ENCODE measurements around the gene CDK3.

CDK3 gene

DNA sequence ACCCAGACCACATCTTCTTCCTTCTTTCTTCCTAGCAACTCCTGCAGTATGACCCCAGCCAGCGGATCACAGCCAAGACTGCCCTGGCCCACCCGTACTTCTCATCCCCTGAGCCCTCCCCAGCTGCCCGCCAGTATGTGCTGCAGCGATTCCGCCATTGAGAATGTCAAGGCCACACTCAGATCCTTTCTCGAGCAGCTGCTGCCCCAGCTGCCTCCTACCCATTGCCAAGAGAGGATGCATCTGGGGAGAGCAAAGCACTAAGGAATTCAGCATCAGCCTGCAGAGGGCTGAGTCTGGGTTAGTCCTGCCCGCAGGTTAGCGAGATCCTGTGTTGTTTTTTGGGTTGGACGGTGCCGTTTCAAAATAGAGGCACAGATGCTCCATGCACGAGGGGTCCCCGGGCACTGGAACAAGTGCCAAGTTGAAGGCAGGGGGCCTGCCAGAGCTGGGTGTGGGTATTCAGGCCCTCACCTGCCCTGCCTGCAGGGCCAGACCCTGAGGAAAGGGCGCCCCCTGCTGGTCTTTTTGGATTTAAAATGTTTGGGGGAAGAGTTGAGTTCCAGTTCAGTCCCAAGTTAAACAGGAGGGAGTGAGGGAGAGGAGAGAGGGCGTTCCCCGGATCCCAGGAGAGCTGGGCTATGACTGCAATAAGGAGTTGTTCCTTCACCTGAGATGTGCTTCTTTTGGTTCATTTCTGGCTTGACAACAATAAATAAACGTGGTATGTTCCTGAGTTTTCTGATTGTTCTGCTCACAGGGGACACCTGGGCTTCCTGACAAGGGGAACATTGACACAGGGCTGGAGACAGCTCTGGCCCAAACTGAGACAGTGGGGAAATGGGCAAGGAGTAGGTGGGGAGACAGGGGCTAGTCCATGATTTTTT is 4.9 kb downstream of the CDK3 start:
- Histone ChIP-seq H3K9me3 (ENCODE audit: control insufficient read depth in 1 of 2, low read length in 2 of 2) (no peaks in the 10 kb centered on the region), H3K36me3 (ENCODE audit: control insufficient read depth in 1 of 2, insufficient read depth in 2 of 2, low read length in 2 of 2) (peaks cover 8 to 46% of the 10 kb centered on the region in 2 donors), H3K9ac (ENCODE audit: low read depth in 1 of 2, low read length in 2 of 2) (no peak overlapping the region), H3K27ac (ENCODE audit: low read depth, low read length) (no peak overlapping the region), H3K27me3 (ENCODE audit: control insufficient read depth in 1 of 2, insufficient read depth in 2 of 2, low read length in 2 of 2) (no peaks in the 10 kb centered on the region), H3K4me1 (ENCODE audit: control insufficient read depth in 1 of 2, insufficient read depth in 2 of 2, low read length in 2 of 2) (peaks cover 11 to 33% of the 10 kb centered on the region in 2 donors), H3K4me3 (ENCODE audit: low read depth in 1 of 2, low read length in 2 of 2) (no peak overlapping the region)

- no peaks in the 10 kb centered on the region for H3K9me3 ChIP-seq (ENCODE audit: control insufficient read depth in 1 of 2, low read length in 2 of 2)
- no peak overlapping the region for H3K9ac ChIP-seq (ENCODE audit: low read depth in 1 of 2, low read length in 2 of 2)
- H3K36me3 ChIP-seq (ENCODE audit: control insufficient read depth in 1 of 2, insufficient read depth in 2 of 2, low read length in 2 of 2): peaks cover under 1 to 50% of the 10 kb centered on the region in 2 donors
- H3K4me3 ChIP-seq (ENCODE audit: low read depth in 1 of 2, low read length in 2 of 2): no peak overlapping the region
- H3K27ac ChIP-seq (ENCODE audit: low read depth, low read length): no peak overlapping the region
- no peaks in the 10 kb centered on the region for H3K27me3 ChIP-seq (ENCODE audit: control insufficient read depth in 1 of 2, insufficient read depth in 2 of 2, low read length in 2 of 2)
- H3K4me1 ChIP-seq (ENCODE audit: control insufficient read depth in 1 of 2, insufficient read depth in 2 of 2, low read length in 2 of 2): peaks cover 7 to 17% of the 10 kb centered on the region in 2 donors
Observed at GRCh38 chr17:76007131-76007849, 6.6 kb downstream of the CDK3 start.

DNA sequence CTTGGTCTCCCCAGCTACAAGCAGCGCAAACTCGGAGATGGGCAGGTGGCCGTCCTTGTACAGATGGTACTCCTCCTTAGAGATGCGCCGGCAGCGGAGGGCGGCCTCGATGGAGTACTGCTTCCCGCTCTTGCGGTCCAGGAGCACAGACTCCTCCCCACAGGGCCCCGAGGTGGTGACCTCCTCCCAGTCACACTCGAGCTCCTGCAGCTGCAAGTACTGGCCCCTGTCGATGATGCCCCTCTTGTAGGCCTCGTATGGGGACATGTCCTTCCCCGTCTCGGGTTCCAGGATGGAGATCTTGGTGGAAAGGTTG is 7.2 kb downstream of the CDK3 start:
- Histone ChIP-seq H3K36me3 (ENCODE audit: control insufficient read depth in 1 of 2, insufficient read depth in 2 of 2, low read length in 2 of 2) (peaks cover 0 to 46% of the 10 kb centered on the region in 2 donors), H3K9ac (ENCODE audit: low read depth in 1 of 2, low read length in 2 of 2) (no peak overlapping the region), H3K27ac (ENCODE audit: low read depth, low read length) (no peak overlapping the region), H3K4me1 (ENCODE audit: control insufficient read depth in 1 of 2, insufficient read depth in 2 of 2, low read length in 2 of 2) (peaks cover 7 to 14% of the 10 kb centered on the region in 2 donors), H3K9me3 (ENCODE audit: control insufficient read depth in 1 of 2, low read length in 2 of 2) (no peaks in the 10 kb centered on the region), H3K27me3 (ENCODE audit: control insufficient read depth in 1 of 2, insufficient read depth in 2 of 2, low read length in 2 of 2) (no peaks in the 10 kb centered on the region), H3K4me3 (ENCODE audit: low read depth in 1 of 2, low read length in 2 of 2) (no peak overlapping the region)

- Histone ChIP-seq H3K4me3 (ENCODE audit: low read depth in 1 of 2, low read length in 2 of 2) (no peak overlapping the region), H3K9ac (ENCODE audit: low read depth in 1 of 2, low read length in 2 of 2) (no peak overlapping the region), H3K36me3 (ENCODE audit: control insufficient read depth in 1 of 2, insufficient read depth in 2 of 2, low read length in 2 of 2) (peaks cover 0 to 46% of the 10 kb centered on the region in 2 donors), H3K9me3 (ENCODE audit: control insufficient read depth in 1 of 2, low read length in 2 of 2) (no peaks in the 10 kb centered on the region), H3K27ac (ENCODE audit: low read depth, low read length) (no peak overlapping the region), H3K27me3 (ENCODE audit: control insufficient read depth in 1 of 2, insufficient read depth in 2 of 2, low read length in 2 of 2) (no peaks in the 10 kb centered on the region), H3K4me1 (ENCODE audit: control insufficient read depth in 1 of 2, insufficient read depth in 2 of 2, low read length in 2 of 2) (peaks cover 3 to 10% of the 10 kb centered on the region in 2 donors)
Observed at GRCh38 chr17:76008208-76008607, 7.6 kb downstream of the CDK3 start.

GRCh38 chr17:76008630-76009425 is 8.2 kb downstream of the CDK3 start:
- no peak overlapping the region for H3K27ac ChIP-seq (ENCODE audit: low read depth, low read length)
- peaks cover 0 to 7% of the 10 kb centered on the region in 2 donors for H3K4me1 ChIP-seq (ENCODE audit: control insufficient read depth in 1 of 2, insufficient read depth in 2 of 2, low read length in 2 of 2)
- H3K27me3 ChIP-seq (ENCODE audit: control insufficient read depth in 1 of 2, insufficient read depth in 2 of 2, low read length in 2 of 2): no peaks in the 10 kb centered on the region
- H3K9me3 ChIP-seq (ENCODE audit: control insufficient read depth in 1 of 2, low read length in 2 of 2): no peaks in the 10 kb centered on the region
- H3K9ac ChIP-seq (ENCODE audit: low read depth in 1 of 2, low read length in 2 of 2): no peak overlapping the region
- no peak overlapping the region for H3K4me3 ChIP-seq (ENCODE audit: low read depth in 1 of 2, low read length in 2 of 2)
- H3K36me3 ChIP-seq (ENCODE audit: control insufficient read depth in 1 of 2, insufficient read depth in 2 of 2, low read length in 2 of 2): peaks cover 0 to 50% of the 10 kb centered on the region in 2 donors

GRCh38 chr17:76009447-76009846 is 8.8 kb downstream of the CDK3 start:
- Histone ChIP-seq H3K9ac (ENCODE audit: low read depth in 1 of 2, low read length in 2 of 2) (no peak overlapping the region), H3K9me3 (ENCODE audit: control insufficient read depth in 1 of 2, low read length in 2 of 2) (no peaks in the 10 kb centered on the region), H3K36me3 (ENCODE audit: control insufficient read depth in 1 of 2, insufficient read depth in 2 of 2, low read length in 2 of 2) (peaks cover 0 to 53% of the 10 kb centered on the region in 2 donors), H3K27me3 (ENCODE audit: control insufficient read depth in 1 of 2, insufficient read depth in 2 of 2, low read length in 2 of 2) (no peaks in the 10 kb centered on the region), H3K27ac (ENCODE audit: low read depth, low read length) (no peak overlapping the region), H3K4me1 (ENCODE audit: control insufficient read depth in 1 of 2, insufficient read depth in 2 of 2, low read length in 2 of 2) (peaks cover 0 to 7% of the 10 kb centered on the region in 2 donors), H3K4me3 (ENCODE audit: low read depth in 1 of 2, low read length in 2 of 2) (no peak overlapping the region)

DNA sequence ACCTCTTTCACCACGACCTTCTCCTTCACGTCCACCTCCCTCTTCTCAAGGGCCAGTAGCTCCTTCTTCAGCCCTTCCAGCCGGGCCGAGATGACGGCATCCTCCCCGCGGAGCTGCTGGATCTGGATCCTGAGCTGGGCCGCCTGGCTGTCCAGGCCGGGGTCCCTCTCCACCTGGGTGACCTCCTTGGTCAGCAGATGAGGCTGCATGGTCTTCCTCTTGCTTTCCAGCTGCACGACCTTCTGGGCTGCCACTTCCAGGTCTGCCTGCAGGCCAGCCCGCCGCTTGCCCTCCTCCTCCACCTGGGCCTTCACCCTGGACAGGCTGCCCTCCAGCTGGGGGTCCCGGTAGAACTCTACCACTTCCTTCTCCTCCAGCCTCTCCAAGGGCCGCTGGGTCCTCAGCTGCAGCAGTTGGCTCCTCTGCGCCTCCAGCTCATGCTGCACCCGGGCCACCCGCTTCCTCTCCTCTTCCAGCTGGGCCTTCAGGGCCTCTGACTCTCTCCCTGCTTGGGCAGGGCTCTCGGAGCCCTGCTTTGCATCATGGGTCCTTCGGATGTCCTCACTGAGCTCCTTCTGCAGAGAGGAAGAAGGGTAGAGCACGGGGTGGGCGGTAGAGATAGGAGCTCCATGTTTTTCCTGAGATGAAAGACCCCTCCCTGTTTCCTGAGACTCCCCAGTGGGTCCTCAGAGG is 9.5 kb downstream of the CDK3 start:
- Histone ChIP-seq H3K9ac (ENCODE audit: low read depth in 1 of 2, low read length in 2 of 2) (no peak overlapping the region), H3K36me3 (ENCODE audit: control insufficient read depth in 1 of 2, insufficient read depth in 2 of 2, low read length in 2 of 2) (peaks cover 0 to 58% of the 10 kb centered on the region in 2 donors), H3K27ac (ENCODE audit: low read depth, low read length) (no peak overlapping the region), H3K27me3 (ENCODE audit: control insufficient read depth in 1 of 2, insufficient read depth in 2 of 2, low read length in 2 of 2) (no peaks in the 10 kb centered on the region), H3K4me1 (ENCODE audit: control insufficient read depth in 1 of 2, insufficient read depth in 2 of 2, low read length in 2 of 2) (peaks cover 0 to 4% of the 10 kb centered on the region in 2 donors), H3K9me3 (ENCODE audit: control insufficient read depth in 1 of 2, low read length in 2 of 2) (no peaks in the 10 kb centered on the region), H3K4me3 (ENCODE audit: low read depth in 1 of 2, low read length in 2 of 2) (no peak overlapping the region)

- Histone ChIP-seq H3K9ac (ENCODE audit: low read depth in 1 of 2, low read length in 2 of 2) (no peak overlapping the region), H3K27ac (ENCODE audit: low read depth, low read length) (no peak overlapping the region), H3K36me3 (ENCODE audit: control insufficient read depth in 1 of 2, insufficient read depth in 2 of 2, low read length in 2 of 2) (peaks cover 0 to 53% of the 10 kb centered on the region in 2 donors)
Observed at GRCh38 chr17:76011951-76012350, 11.3 kb downstream of the CDK3 start.

GRCh38 chr17:76013377-76013932 is 12.8 kb downstream of the CDK3 start:
- no peaks in the 10 kb centered on the region for H3K9me3 ChIP-seq (ENCODE audit: control insufficient read depth in 1 of 2, low read length in 2 of 2)
- H3K4me1 ChIP-seq (ENCODE audit: control insufficient read depth in 1 of 2, insufficient read depth in 2 of 2, low read length in 2 of 2): no peaks in the 10 kb centered on the region
- H3K27me3 ChIP-seq (ENCODE audit: control insufficient read depth in 1 of 2, insufficient read depth in 2 of 2, low read length in 2 of 2): no peaks in the 10 kb centered on the region
- H3K27ac ChIP-seq (ENCODE audit: low read depth, low read length): no peak overlapping the region
- H3K36me3 ChIP-seq (ENCODE audit: control insufficient read depth in 1 of 2, insufficient read depth in 2 of 2, low read length in 2 of 2): peaks cover 0 to 47% of the 10 kb centered on the region in 2 donors
- H3K4me3 ChIP-seq (ENCODE audit: low read depth in 1 of 2, low read length in 2 of 2): no peak overlapping the region
- no peak overlapping the region for H3K9ac ChIP-seq (ENCODE audit: low read depth in 1 of 2, low read length in 2 of 2)

More at GRCh38 chr17:76011951-76012350, 11.3 kb downstream of the CDK3 start:
- Histone ChIP-seq H3K9me3 (ENCODE audit: control insufficient read depth in 1 of 2, low read length in 2 of 2) (no peaks in the 10 kb centered on the region), H3K27me3 (ENCODE audit: control insufficient read depth in 1 of 2, insufficient read depth in 2 of 2, low read length in 2 of 2) (no peaks in the 10 kb centered on the region), H3K4me3 (ENCODE audit: low read depth in 1 of 2, low read length in 2 of 2) (no peak overlapping the region), H3K4me1 (ENCODE audit: control insufficient read depth in 1 of 2, insufficient read depth in 2 of 2, low read length in 2 of 2) (no peaks in the 10 kb centered on the region)

Measured in duodenal mucosa (tissue), 2 donors.